SU-DHL-6 (cell line): Measurements from ENCODE around the gene SAP25.

Experiments used
- H2AFZ ChIP-seq: fragments of 200-600 bp; sonication (generic); 2 replicates; pipeline ENCODE4 v1.6.1; 2014; ENCODE audit warnings: low read depth, mild to moderate bottlenecking, moderate library complexity, mixed read lengths, antibody characterized with exemption, low read length; ENCODE audit not compliant: severe bottlenecking
- H3F3A ChIP-seq: fragments of 200-600 bp; shearing (Covaris generic); 2 replicates; pipeline ENCODE4 v1.6.0; 2016; ENCODE audit warnings: antibody characterized with exemption, mild to moderate bottlenecking; ENCODE audit not compliant: insufficient read depth
- H3K27ac ChIP-seq: fragments of 200-600 bp; sonication (generic); 2 replicates; pipeline ENCODE4 v1.5.1; 2016; ENCODE audit warnings: low read depth, mild to moderate bottlenecking, low read length, moderate library complexity, mixed read lengths
- H3K27me3 ChIP-seq: fragments of 200-600 bp; sonication (generic), shearing (Covaris generic); 2 replicates; pipeline ENCODE4 v1.6.0; 2014; ENCODE audit warnings: mild to moderate bottlenecking, low read length
- H3K36me3 ChIP-seq: fragments of 200-600 bp; sonication (generic); 2 replicates; pipeline ENCODE4 v1.6.1; 2014; ENCODE audit warnings: mild to moderate bottlenecking, low read length, mixed read lengths
- H3K4me2 ChIP-seq: fragments of 300-600, 200-600 bp; shearing (Covaris generic), sonication (generic); 2 replicates; pipeline ENCODE4 v1.6.0; 2014; ENCODE audit warnings: low read length, low read depth, mild to moderate bottlenecking; ENCODE audit not compliant: poor library complexity, severe bottlenecking
- H3K4me3 ChIP-seq: fragments of 200-600 bp; sonication (generic); 2 replicates; pipeline ENCODE4 v1.5.1; 2014; ENCODE audit warnings: antibody characterized with exemption, low read length, mild to moderate bottlenecking, mixed read lengths; ENCODE audit not compliant: insufficient read depth, poor library complexity, severe bottlenecking
- H3K79me2 ChIP-seq: fragments of 200-600 bp; sonication (generic); 2 replicates; pipeline ENCODE4 v1.6.1; 2014; ENCODE audit warnings: mild to moderate bottlenecking, low read length, moderate library complexity; ENCODE audit not compliant: insufficient read depth
- H3K9ac ChIP-seq: fragments of 200-600 bp; sonication (generic); 2 replicates; pipeline ENCODE4 v1.7.0; 2014; ENCODE audit warnings: mild to moderate bottlenecking, low read length
- H3K9me2 ChIP-seq: fragments of 200-600 bp; sonication (generic); replicated peaks from 2 replicates; pipeline ENCODE4 v1.6.1; 2014; ENCODE audit warnings: low read length; ENCODE audit not compliant: insufficient read depth
- H3K9me3 ChIP-seq: fragments of 200-600 bp; sonication (generic); 2 replicates; pipeline ENCODE4 v1.6.1; 2014; ENCODE audit warnings: low read length, mixed read lengths; ENCODE audit not compliant: insufficient read depth
- H4K20me1 ChIP-seq: fragments of 200-600 bp; sonication (generic); 2 replicates; pipeline ENCODE4 v1.6.1; 2014; ENCODE audit warnings: low read depth, mild to moderate bottlenecking, antibody characterized with exemption, low read length, moderate library complexity, mixed read lengths
- EZH2phosphoT487 ChIP-seq: fragments of 200-600 bp; sonication (generic), shearing (Covaris generic); conservative IDR thresholded peaks from 2 replicates; pipeline ENCODE4 v1.6.1; 2018; ENCODE audit warnings: mild to moderate bottlenecking, antibody characterized with exemption, low read length, moderate library complexity, mixed read lengths
- TF ChIP-seq, protein P1 (sequence below): fragments of 200-600 bp; sonication (generic); IDR thresholded peaks from one replicate; pipeline ENCODE4 v1.5.1; 2017; ENCODE audit warnings: antibody characterized with exemption, mild to moderate bottlenecking, low read length, moderate library complexity; ENCODE audit not compliant: insufficient read depth, poor library complexity, severe bottlenecking

Gene SAP25

DNA sequence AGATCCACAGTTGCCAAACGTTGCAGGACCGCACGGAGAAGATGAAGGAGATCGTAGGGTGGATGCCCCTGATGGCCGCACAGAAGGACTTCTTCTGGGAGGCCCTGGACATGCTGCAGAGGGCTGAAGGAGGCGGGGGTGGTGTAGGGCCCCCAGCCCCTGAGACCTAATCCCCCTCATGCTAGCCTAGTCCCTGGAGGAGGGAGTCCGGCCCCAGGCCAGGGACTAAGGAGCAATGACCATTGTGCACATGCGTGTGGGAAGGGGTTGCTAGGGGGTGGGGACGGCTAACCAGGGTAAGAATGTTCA, 27.0 kb upstream of the SAP25 start:
- H4K20me1 ChIP-seq = no peaks in the 10 kb centered on the region
- H3K9ac ChIP-seq = no peak overlapping the region
- TF ChIP-seq, protein P1, sequence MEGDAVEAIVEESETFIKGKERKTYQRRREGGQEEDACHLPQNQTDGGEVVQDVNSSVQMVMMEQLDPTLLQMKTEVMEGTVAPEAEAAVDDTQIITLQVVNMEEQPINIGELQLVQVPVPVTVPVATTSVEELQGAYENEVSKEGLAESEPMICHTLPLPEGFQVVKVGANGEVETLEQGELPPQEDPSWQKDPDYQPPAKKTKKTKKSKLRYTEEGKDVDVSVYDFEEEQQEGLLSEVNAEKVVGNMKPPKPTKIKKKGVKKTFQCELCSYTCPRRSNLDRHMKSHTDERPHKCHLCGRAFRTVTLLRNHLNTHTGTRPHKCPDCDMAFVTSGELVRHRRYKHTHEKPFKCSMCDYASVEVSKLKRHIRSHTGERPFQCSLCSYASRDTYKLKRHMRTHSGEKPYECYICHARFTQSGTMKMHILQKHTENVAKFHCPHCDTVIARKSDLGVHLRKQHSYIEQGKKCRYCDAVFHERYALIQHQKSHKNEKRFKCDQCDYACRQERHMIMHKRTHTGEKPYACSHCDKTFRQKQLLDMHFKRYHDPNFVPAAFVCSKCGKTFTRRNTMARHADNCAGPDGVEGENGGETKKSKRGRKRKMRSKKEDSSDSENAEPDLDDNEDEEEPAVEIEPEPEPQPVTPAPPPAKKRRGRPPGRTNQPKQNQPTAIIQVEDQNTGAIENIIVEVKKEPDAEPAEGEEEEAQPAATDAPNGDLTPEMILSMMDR = peak; percentile 17
- TF ChIP-seq EZH2phosphoT487 = no peak

DNA sequence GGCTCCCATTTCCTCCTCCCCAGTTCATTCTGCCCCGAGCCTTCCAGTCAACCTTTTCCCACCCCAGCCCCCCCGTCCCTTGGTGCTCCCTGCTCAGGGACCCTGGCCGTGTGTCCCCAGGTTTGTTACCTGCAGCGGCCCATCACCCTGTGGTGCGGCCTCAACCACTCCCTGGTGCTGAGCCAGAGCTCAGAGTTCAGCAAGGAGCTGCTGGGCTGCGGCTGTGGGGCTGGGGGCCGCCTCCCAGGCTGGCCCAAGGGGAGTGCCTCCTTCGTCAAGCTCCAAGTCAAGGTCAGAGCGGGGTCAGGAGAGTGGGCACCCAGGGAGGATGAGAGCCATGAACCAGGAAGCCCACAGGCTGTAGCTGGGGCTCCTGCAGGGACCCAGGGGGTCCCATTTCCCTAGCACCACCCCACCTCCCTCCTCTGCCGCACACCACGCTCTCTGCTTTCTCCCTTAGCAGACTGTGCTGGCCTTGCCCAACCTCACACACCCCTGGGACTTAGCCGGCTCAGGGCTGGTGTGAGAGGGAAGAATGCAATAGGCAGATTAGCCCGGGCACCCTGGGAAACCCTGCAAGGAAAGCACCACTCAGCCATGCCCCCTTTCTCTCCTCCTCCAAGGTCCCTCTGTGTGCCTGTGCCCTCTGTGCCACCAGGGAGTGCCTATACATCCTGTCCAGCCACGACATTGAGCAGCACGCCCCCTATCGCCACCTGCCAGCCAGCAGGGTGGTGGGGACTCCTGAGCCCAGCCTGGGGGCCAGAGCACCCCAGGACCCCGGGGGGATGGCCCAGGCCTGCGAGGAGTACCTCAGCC, 26.4 kb upstream of the SAP25 start:
- Histone ChIP-seq H2AFZ (no peak overlapping the region), H3K27ac (no peak overlapping the region), H3K4me2 (no peak overlapping the region), H3K36me3 (no peaks in the 10 kb centered on the region), H3F3A (no peaks in the 10 kb centered on the region), H3K27me3 (no peaks in the 10 kb centered on the region), H3K9me3 (no peaks in the 10 kb centered on the region), H3K9ac (no peak overlapping the region), H3K79me2 (no peaks in the 10 kb centered on the region), H3K4me3 (no peak overlapping the region), H4K20me1 (no peaks in the 10 kb centered on the region), H3K9me2 (no peaks in the 10 kb centered on the region)
- TF ChIP-seq, protein P1 = peak; percentile 80
- TF ChIP-seq EZH2phosphoT487 = no peak

More for the DNA sequence above, 27.0 kb upstream of the SAP25 start:
- no peaks in the 10 kb centered on the region for H3K27me3 ChIP-seq
- H3K9me3 ChIP-seq = no peaks in the 10 kb centered on the region
- no peaks in the 10 kb centered on the region for H3K79me2 ChIP-seq
- no peaks in the 10 kb centered on the region for H3K9me2 ChIP-seq
- H3K4me3 ChIP-seq = no peak overlapping the region
- H3K4me2 ChIP-seq = no peak overlapping the region
- no peaks in the 10 kb centered on the region for H3K36me3 ChIP-seq
- no peak overlapping the region for H2AFZ ChIP-seq
- H3K27ac ChIP-seq = no peak overlapping the region
- no peaks in the 10 kb centered on the region for H3F3A ChIP-seq

DNA sequence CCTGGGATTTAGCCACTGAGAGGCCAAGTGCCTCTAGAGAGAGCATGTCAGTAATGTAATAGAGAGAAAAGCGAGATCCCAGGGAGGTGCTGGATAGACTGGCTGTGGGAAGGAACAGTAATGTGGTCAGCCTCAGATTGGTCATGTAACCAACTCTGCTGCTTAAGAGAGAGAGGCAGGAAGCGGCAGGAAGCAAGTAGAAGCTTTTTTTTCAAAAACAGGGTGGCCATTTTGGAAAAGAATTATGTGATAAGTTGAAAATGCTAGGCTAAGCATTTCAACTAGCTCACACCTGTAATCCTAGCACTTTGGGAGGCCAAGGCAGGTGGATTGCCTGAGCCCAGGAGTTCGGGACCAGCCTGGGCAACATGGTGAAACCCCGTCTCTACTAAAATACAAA, 24.7 kb upstream of the SAP25 start:
- H3K36me3 ChIP-seq = no peaks in the 10 kb centered on the region
- no peak overlapping the region for H3K4me2 ChIP-seq
- no peak overlapping the region for H3K9ac ChIP-seq
- no peak overlapping the region for H3K27ac ChIP-seq
- TF ChIP-seq EZH2phosphoT487 = no peak
- TF ChIP-seq, protein P1 = no peak
- H3K27me3 ChIP-seq = no peaks in the 10 kb centered on the region
- H3K79me2 ChIP-seq = no peaks in the 10 kb centered on the region
- H3K9me3 ChIP-seq = no peaks in the 10 kb centered on the region
- no peak overlapping the region for H2AFZ ChIP-seq
- no peak overlapping the region for H3K4me3 ChIP-seq
- no peaks in the 10 kb centered on the region for H4K20me1 ChIP-seq
- H3K9me2 ChIP-seq = no peaks in the 10 kb centered on the region
- H3F3A ChIP-seq = no peaks in the 10 kb centered on the region
